GM12801 (cell line): Measurements from ENCODE around the gene RERE.

Experiments
- TF ChIP-seq, protein P1 (sequence below): IDR thresholded peaks from one replicate; pipeline ENCODE4 v1.5.1; 2011; ENCODE audit warnings: control low read depth; ENCODE audit not compliant: insufficient read length; ENCODE audit errors: extremely low read depth

The RERE gene

DNA sequence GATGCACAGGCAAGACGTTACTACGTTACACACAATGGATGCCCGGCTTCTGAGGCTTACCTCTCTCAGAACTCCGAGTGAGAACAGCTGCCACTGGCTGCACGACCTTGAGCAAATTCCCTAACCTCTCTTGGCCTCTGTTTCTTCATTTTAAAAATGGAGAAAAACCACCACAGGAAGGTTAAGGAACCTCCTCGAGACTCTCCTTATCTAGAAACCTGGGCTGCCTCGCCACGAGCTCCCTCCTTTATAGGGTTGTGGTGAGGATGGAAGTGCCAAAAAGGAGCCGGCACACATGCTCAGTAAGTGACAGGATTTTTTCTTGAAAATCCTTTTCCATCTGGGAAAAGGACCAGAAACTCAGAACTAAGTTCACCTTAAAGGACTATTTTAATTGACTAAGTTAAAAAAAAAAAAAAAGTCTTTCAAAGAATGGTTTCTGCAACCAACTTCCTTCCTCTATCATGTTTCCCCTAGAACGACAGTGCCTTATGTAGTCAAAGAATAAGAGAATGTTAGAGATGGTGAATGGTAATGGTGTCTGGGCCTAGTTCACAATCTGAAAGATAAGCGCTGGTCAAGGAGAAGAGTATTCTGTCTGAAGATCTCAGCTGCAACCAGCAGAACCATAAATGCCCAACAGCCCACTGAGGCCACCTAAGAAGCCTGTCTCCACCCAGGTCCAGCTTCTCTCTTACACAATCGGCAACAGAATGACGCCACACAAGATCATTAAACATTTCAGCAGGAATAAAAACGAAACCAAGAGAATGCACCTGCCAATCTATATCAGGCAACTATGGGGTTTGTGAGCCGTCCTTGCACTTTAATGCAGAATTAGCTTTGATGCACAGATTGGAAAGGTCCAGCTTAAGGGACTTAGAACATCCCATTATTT is 434.6 kb downstream of the RERE start:
- TF ChIP-seq, protein P1, sequence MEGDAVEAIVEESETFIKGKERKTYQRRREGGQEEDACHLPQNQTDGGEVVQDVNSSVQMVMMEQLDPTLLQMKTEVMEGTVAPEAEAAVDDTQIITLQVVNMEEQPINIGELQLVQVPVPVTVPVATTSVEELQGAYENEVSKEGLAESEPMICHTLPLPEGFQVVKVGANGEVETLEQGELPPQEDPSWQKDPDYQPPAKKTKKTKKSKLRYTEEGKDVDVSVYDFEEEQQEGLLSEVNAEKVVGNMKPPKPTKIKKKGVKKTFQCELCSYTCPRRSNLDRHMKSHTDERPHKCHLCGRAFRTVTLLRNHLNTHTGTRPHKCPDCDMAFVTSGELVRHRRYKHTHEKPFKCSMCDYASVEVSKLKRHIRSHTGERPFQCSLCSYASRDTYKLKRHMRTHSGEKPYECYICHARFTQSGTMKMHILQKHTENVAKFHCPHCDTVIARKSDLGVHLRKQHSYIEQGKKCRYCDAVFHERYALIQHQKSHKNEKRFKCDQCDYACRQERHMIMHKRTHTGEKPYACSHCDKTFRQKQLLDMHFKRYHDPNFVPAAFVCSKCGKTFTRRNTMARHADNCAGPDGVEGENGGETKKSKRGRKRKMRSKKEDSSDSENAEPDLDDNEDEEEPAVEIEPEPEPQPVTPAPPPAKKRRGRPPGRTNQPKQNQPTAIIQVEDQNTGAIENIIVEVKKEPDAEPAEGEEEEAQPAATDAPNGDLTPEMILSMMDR, result no peak

DNA sequence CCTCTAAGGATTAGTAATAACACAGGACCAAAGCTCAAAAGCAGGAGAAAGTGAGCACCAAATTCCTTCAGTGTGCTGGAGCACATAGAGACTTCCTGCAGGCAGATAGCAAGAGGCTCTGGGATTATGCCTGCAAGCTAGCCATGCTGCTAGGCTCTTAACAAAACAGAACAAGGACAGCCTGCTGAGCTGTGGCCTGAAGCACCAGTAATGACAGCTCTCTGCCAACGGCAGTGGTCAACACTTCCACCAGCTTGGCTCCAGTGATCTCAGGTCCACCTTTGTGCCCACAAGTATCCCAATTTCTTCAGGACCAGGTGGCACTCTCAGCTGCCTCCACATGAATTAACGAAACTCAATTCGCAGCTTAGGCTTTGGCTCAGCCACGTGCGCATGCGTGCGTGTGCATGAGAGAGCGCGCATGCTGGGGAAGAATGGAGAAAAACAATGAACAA is 435.4 kb downstream of the RERE start:
- TF ChIP-seq, protein P1, result no peak

DNA sequence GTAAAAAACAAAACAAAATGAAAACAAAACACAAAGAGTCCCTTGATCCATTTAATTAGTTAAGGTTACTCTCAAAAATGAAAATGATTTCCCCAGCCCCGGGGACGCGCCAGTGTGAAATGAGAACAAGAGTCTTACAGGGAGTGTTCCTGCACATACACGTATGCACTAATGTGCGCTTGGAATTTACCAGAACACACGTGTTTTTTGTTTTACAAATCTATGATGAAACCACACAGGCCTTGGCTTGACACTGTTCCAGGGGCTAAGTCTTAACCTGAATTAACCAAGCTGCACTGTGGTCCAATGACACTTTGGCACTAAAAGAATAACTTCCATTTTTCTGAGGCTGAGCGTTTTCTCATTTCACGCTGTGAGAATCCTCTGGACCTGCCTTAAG is 435.8 kb downstream of the RERE start:
- TF ChIP-seq, protein P1, result no peak

DNA sequence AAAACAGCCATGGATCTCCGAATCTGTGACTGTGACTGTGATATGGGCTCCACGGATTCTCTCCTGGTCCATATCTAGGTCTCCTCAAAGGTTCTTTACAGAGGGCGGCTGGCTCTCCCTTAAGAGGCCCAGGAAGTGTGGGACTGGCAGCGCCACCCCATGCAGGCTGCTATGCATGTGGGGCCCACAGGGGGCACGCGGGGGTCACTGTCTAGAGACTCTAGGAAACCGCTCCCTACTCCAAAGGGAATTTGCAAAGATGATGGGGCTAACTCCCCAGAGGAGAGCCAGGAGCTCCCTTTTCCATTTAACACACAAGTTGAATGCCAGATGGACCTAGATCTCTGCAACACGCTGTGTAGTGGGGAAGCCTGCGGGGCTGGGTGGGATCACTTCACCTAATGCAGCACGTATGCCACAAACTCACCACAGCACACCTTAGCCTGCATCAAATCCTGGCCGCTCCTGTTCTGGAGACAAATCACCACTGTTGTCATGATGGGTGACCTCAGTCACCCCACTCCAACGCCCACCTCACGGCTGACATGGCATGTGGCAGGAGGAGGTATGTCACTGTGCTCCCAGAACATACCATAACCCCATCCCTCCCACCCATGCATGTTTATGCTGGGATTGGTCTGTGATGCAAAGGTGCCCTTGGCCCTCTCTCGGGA is 437.8 kb downstream of the RERE start:
- TF ChIP-seq, protein P1, result no peak

DNA sequence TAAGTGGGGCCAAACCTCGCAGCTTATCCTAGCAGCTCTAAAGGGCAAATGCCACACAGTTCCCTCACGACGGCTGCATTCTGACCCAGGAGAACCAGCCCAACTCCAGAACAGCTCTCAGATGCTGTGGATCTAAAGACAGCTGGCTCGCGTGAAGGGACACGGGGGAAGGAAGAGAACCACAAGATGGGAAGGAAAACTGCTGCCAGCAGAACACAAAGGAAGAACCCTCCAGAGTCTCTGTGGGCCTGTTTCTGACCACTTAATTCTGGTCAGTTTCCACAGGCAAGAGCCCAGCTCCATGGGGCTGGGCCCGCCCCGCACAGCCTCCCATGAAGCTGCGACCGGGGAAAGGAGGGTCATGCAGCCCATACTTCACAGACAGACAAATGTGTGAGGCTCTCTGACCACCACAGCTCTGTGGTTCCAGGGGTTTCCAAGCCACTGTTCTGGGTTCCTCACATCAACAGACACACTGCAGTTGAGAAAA is 438.4 kb downstream of the RERE start:
- TF ChIP-seq, protein P1, result no peak

DNA sequence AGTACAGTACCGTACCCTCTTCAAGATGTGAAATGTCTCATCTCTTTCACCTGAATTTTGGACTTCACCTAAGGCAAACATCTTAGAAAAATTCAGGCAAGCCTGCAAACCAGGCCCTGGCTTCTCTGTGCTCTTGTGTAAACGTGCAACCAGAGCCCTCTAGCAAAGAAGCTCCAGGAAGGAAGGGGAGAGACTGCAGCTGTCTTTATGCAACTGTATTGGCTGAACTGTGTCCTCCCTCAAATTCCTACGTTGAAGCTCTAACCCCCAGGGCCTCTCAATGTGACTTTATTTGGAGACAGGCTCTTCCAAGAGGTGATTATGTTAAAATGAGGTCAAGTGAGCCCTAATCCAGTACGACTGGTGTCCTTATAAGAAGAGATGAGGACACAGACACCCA is 439.3 kb downstream of the RERE start:
- TF ChIP-seq, protein P1, result no peak

DNA sequence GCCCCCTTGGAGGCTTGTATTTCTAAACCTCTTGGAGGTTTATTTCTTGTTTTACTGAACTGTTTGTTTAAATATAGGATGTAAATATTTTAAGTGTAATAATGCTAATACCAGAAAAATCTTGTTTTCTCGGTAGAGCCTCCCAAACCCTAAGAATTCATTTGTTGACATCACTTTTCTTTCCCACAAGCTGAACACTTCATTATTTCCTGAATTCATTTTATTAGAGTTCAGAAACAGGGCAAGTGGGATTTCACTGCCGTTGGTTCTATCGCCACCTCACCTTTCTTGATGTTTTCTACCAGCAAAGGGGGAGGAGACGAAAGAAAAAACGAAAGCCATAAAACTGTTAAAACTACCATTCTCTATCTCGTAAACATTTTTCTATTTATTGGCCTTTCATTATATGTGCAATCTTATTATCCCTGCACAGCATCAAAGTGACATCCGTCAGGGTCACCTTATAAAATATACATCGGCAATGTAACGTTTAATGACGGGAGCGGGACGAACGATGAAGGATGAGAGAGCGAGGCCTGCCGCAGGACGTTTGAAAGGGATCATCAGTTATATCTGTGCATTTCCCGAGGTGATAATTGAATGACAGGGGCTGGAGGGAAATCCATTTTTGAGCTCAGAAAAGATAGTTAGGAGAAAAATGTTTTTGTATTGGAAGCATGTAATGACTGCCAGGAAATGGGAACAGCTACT is 440.0 kb downstream of the RERE start:
- TF ChIP-seq, protein P1, result no peak
